Subcutaneous adipose tissue (tissue), 4 donors: ENCODE measurements around the gene ADGRG1. TPM values are rescaled to one million over a fixed set of nuclear protein-coding genes. Genes with fewer than 3 reads are reported as not detected.

Experiments used
- total RNA-seq, 4 donors: library from RNA; depleted of rRNA; stranded (reverse); fragments of >200 nt; gene quantifications; one replicate each; pipeline ENCODE4 v1.1.0, GENCODE V29; 2016
- TF ChIP-seq, protein P1 (sequence below): fragments of 450-650 bp; IDR thresholded peaks from one replicate; pipeline ENCODE4 v1.5.1; 2016; ENCODE audit warnings: low read depth, mild to moderate bottlenecking, control low read depth, antibody characterized with exemption, moderate library complexity

Gene ADGRG1
- total RNA-seq, 4 donors from 2014 or later, result 10.0 to 92.5 (median 21.2) TPM

DNA sequence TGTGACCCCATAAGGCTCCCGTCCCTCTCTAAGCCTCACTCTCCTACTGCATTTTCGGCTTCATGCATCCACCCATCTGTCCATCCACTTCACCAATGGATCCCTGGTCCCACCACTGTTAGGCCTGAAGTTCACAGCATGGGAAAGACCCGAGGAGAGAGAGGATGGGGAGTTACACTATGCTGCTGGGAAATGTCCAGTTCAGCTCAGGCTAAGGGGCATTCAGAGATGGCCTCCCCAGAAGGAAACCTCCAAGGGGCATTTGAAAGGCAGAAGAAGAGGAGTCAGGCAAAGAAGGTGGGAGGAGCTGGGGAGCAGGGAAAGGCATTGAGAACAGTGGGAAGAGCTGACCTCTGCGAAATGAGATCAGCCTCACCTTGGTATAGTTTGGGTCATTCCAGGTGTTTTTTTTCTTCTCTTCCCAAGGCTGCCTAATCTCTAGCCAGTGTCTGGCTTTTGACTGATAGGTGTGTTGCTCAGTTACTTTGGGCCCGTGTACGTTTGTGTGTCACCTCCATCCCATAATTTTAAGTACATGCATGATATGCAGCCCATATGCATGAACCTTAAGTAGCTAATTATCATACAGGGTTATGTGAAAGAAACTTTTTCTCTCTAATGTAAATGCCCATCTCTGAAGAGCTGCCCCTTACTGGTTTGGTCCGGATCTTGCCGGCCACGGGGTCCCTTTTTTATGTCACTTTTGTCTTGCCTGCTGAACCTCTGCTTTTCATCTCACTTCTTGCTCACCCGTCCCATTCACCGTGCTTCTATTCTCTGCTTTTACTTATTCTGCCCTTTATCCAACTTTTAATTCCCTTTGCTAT, 54.6 kb downstream of the ADGRG1 start:
- TF ChIP-seq, protein P1, sequence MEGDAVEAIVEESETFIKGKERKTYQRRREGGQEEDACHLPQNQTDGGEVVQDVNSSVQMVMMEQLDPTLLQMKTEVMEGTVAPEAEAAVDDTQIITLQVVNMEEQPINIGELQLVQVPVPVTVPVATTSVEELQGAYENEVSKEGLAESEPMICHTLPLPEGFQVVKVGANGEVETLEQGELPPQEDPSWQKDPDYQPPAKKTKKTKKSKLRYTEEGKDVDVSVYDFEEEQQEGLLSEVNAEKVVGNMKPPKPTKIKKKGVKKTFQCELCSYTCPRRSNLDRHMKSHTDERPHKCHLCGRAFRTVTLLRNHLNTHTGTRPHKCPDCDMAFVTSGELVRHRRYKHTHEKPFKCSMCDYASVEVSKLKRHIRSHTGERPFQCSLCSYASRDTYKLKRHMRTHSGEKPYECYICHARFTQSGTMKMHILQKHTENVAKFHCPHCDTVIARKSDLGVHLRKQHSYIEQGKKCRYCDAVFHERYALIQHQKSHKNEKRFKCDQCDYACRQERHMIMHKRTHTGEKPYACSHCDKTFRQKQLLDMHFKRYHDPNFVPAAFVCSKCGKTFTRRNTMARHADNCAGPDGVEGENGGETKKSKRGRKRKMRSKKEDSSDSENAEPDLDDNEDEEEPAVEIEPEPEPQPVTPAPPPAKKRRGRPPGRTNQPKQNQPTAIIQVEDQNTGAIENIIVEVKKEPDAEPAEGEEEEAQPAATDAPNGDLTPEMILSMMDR, result no peak

DNA sequence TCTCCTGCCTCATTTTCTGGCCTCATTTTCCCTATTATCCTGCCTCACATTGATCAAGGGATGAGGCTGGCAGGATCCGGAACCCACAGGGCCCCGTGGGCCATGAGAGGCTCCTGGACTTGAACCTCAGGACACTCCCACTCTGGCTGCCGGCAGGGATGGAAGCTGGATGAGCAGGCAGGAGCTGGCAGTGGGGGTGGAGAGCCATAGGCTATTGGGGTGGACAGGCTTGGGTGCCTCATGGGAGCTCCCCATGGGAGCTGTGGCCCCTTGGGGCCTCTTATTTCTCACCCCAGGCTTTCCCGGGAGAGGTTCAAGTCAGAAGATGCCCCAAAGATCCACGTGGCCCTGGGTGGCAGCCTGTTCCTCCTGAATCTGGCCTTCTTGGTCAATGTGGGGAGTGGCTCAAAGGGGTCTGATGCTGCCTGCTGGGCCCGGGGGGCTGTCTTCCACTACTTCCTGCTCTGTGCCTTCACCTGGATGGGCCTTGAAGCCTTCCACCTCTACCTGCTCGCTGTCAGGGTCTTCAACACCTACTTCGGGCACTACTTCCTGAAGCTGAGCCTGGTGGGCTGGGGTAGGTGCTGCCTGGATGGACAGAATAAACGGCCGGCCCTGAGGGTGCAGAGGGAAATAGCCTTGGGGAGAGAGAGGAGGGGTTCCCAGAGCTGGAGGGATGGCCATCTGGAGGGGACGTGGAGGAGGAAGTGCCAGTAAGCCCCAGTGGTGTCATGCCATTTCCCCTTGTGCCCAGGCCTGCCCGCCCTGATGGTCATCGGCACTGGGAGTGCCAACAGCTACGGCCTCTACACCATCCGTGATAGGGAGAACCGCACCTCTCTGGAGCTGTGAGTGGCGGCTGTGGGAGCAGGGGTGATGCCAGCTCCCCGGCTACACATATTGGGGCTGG, 55.5 kb downstream of the ADGRG1 start:
- TF ChIP-seq, protein P1, result no peak

DNA sequence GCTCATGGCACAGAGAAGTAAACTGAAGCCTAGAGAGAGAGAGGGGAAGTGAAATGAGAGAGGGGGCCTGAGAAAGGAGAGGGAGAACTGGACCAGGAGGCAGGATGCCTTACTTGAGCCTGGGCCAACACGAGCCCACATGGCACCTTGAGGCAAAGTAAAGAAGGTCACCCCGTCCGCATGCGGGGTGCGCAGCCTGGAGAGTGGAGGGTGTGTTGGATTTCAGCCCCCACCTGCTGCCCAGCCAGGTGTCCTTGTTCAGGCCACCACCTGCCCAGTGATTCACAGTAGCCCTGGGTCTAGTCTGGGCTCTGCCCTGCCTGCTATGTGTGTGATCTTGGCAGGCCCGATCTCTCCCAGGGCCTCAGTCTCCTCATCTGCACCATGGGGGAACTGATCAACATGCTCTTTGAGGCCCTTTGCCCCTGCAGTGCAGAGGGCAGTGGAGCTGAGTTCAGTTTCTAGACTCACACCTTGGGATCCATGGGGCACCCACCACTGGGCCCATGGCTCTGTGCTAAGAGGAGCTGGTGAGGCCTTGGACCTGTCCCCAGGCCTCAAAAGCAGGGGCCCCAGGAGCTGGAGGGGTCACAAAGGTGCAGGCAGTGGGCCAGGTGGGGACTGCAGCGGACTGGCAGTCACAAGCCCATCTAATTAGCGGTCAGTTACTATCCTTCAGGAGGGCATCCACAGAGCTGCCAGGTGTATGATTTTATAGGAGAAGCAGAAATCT, 56.4 kb downstream of the ADGRG1 start:
- TF ChIP-seq, protein P1, result no peak

DNA sequence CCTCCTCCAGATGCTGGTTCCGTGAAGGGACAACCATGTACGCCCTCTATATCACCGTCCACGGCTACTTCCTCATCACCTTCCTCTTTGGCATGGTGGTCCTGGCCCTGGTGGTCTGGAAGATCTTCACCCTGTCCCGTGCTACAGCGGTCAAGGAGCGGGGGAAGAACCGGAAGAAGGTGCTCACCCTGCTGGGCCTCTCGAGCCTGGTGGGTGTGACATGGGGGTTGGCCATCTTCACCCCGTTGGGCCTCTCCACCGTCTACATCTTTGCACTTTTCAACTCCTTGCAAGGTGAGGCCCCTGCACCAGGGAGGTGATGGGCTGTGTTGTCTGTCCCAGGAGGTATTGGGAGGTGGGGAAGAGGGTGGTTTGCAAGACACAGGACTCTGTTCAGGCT, 57.2 kb downstream of the ADGRG1 start:
- TF ChIP-seq, protein P1, result no peak

DNA sequence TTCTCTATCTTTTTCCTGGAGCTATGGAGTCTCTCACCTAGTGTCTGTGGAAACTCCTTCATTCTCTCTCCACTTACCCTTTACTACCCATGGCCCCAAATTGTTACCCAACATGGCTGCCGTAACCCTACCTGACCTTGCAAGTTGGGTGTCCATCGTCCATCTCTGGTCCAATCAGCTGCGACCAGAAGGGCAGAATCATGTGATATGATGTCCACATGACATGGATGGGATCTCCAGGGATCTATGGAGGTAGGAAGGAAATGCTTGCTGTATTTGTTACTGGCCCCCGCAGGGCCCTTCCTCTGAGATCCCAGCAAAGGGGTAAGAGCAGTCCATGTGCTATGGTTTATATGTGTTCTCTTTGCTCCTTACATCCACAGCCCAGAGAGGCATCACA, 58.1 kb downstream of the ADGRG1 start:
- TF ChIP-seq, protein P1, result no peak

DNA sequence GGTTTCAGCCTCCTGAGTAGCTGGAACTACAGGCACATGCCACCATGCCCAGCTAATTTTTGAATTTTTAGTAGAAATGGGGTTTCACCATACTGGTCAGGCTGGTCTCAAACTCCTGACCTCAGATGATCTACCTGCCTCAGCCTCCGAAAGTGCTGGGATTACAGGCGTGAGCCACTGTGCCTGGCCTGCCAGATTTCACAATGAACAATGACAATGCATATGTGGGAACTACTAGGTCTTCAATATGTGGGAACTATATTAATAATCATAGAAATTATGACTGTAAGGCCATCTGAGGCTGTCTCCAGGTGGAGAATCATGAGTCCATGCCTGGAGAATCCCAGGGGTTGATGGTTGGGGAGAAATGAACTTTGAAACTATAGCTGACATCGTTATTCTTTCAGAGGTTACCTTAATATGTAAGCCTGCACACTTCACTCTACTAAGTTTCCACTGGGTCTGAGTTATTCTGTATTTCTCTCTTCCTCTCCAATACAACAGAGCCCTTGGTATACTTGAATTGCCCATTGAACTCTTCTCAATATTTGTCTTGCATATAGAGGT, 59.0 kb downstream of the ADGRG1 start:
- TF ChIP-seq, protein P1, result no peak
